Heart left ventricle (tissue), 16 donors: ENCODE measurements around the gene MT1HL1. TPM values are rescaled to one million over a fixed set of nuclear protein-coding genes. Genes with fewer than 3 reads are reported as not detected.

Source experiments
- ATAC-seq, 4 donors: fragments of 200-7000 bp; cut with Tn5 transposase; one replicate each; pipeline ENCODE4 v1.9.1; 2020 to 2022; ENCODE audit warnings: moderate library complexity in 4 of 4, mild to moderate bottlenecking in 3 of 4, moderate number of reproducible peaks in 1 of 4
- DNase-seq, 5 donors: peaks; one replicate each; pipeline ENCODE4 v3.0.0-alpha.2; 2020
- H3K27ac ChIP-seq, 12 donors: fragments of 200-600 bp; sonication (generic) in 4 of 12; one replicate each; pipeline versions ENCODE4 v1.5.0 to v1.8.0; 2016 to 2022; ENCODE audit warnings: mild to moderate bottlenecking in 2 of 12
- H3K27me3 ChIP-seq, 9 donors: fragments of 200-600 bp; sonication (generic) in 2 of 9; one replicate each; pipeline versions ENCODE4 v1.5.1 to v1.8.0; 2016 to 2022; ENCODE audit warnings: mild to moderate bottlenecking in 3 of 9
- H3K36me3 ChIP-seq, 9 donors: fragments of 200-600 bp; sonication (generic) in 2 of 9; one replicate each; pipeline versions ENCODE4 v1.5.0 to v1.8.0; 2018 to 2022; ENCODE audit warnings: mild to moderate bottlenecking in 2 of 9
- H3K4me1 ChIP-seq, 12 donors: fragments of 200-600 bp; sonication (generic) in 4 of 12; one replicate each; pipeline versions ENCODE4 v1.5.0 to v1.8.0; 2016 to 2022; ENCODE audit warnings: mild to moderate bottlenecking in 3 of 12
- H3K4me3 ChIP-seq, 12 donors: fragments of 200-600 bp; sonication (generic) in 4 of 12; one replicate each; pipeline versions ENCODE4 v1.5.0 to v1.8.0; 2017 to 2022; ENCODE audit warnings: mild to moderate bottlenecking in 9 of 12, moderate library complexity in 4 of 12
- H3K9me3 ChIP-seq, 12 donors: fragments of 200-600 bp; sonication (generic) in 4 of 12; one replicate each; pipeline versions ENCODE4 v1.5.0 to v1.8.0; 2016 to 2022; ENCODE audit warnings: mild to moderate bottlenecking in 1 of 12
- POLR2A ChIP-seq, 2 donors: fragments of 450-650 bp; IDR thresholded peaks; one replicate each; pipeline ENCODE4 v1.6.1; 2017; ENCODE audit warnings: antibody characterized with exemption in 2 of 2, mild to moderate bottlenecking in 2 of 2, moderate library complexity in 2 of 2
- WGBS, 4 donors: extraction: QIAGEN DNeasy Blood & Tissue Kit in 2 of 4; methylation state at CpG; one replicate each; pipeline versions ENCODE4 v1.1.5 to v1.1.7; 2013 to 2018; 5-methylcytosine and 5-hydroxymethylcytosine counted together
- intact Hi-C, 10 donors: fragments of 100-400 bp; cut with DNase I; formaldehyde crosslinking; loops; one replicate each; pipeline versions ENCODE4 v1.11.1 to v1.14.2; 2022
- long read RNA-seq, 3 donors: library from polyadenylated mRNA; unstranded; transcript quantifications; one replicate each; pipeline ENCODE4 v2.0.0, GENCODE V29; 2020 to 2021
- polyA plus RNA-seq, 2 donors: library from polyadenylated mRNA; stranded (reverse); fragments of 200-250 nt; gene quantifications; one replicate each; pipeline ENCODE4 v1.2.3, GENCODE V29; 2013
- total RNA-seq, 9 donors: library from RNA; depleted of rRNA in 2 of 9; stranded (reverse); fragments of >200 nt in 2 of 9; fragmentation: NEBNext Ultra II Directional in 3 of 9; extraction: Animal tissue kit (Norgen Biotek cat#: 25700) in 3 of 9; gene quantifications; one replicate each; pipeline versions ENCODE4 v1.1.0 to v1.2.4, GENCODE V29; 2016 to 2023
- TF ChIP-seq, protein P1 (sequence below), 12 donors: fragments of 200-600 bp; sonication (generic) in 4 of 12; IDR thresholded peaks; one replicate each; pipeline versions ENCODE4 v1.5.0 to v1.8.0; 2018 to 2022; ENCODE audit warnings: antibody characterized with exemption in 12 of 12, mild to moderate bottlenecking in 5 of 12
- donor health status: ischemic (EF 13 %, LVEDD 7.1; RV severe dilation, severe dysfunction).
- donor health status: healthy with polysubstance abuse.
- donor health status: DM: no; HTN: yes; CAD: no.
- donor health status: DM: no; HTN: no; CAD: no.
- donor health status: ischemic (EF 25% LVEDD 6.9; RV normal size, moderate dysfunction).
- donor health status: ischemic (EF 25% LVEDD 5.7; RV mildly dilated, moderate dysfunction).
- donor health status: healthy.
- donor health status: DM: yes; HTN: yes; CAD: no.
- donor health status: ischemic (EF 35%, LVEDD 5.7; RV mildly dilated, moderate dysfunction).
- donor health status: nonischemic (EF 11% LVEDD 7.7; RV severe dilation, severe dysfunction).
- donor health status: DM: yes; HTN: yes; CAD: no.
- donor health status: PGD.
- donor health status: ischemic (EF 29% LVEDD 5.4; RV normal size, mild dysfunction).
- donor health status: nonischemic (EF 23%, LVEDD 6.1; RV moderate dilation, normal function).

Gene MT1HL1
- total RNA-seq (not detected), polyA plus RNA-seq (not detected)
- long read RNA-seq, donor 1 = 0 reads
- long read RNA-seq, donor 2 = 0 reads
- long read RNA-seq, donor 3 = 0 reads

DNA sequence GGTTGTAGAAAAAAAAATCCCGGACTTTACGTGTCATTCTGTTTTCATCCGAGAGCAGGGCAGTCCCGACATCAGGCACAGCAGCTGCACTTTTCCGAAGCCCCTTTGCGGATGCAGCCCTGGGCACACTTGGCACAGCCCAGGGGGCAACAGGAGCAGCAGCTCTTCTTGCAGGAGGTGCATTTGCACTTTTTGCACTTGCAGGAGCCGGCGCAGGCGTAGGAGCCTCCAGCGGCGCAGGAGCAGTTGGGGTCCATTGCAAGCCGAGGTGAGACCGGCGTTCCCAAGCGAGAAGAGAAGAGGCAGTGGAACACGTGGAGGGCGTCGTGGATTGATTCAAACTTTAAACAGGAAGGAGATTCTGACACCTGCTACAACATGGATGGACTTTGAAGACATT is at the start of gene MT1HL1:
Gene MT1HL1, minus strand, starts transcription at position 326 of the 400 bp plus-strand sequence. Its CDS starts 69 bp downstream, at position 257.
- TF ChIP-seq, protein P1, sequence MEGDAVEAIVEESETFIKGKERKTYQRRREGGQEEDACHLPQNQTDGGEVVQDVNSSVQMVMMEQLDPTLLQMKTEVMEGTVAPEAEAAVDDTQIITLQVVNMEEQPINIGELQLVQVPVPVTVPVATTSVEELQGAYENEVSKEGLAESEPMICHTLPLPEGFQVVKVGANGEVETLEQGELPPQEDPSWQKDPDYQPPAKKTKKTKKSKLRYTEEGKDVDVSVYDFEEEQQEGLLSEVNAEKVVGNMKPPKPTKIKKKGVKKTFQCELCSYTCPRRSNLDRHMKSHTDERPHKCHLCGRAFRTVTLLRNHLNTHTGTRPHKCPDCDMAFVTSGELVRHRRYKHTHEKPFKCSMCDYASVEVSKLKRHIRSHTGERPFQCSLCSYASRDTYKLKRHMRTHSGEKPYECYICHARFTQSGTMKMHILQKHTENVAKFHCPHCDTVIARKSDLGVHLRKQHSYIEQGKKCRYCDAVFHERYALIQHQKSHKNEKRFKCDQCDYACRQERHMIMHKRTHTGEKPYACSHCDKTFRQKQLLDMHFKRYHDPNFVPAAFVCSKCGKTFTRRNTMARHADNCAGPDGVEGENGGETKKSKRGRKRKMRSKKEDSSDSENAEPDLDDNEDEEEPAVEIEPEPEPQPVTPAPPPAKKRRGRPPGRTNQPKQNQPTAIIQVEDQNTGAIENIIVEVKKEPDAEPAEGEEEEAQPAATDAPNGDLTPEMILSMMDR (IDR thresholded peaks at IDR 0.05) = no peak
- TF ChIP-seq POLR2A (IDR thresholded peaks at IDR 0.05) = no peak
- no peaks in the 10 kb centered on the region for H3K27me3 ChIP-seq
- H3K4me1 ChIP-seq = peaks cover 0 to 36% (median 5%) of the 10 kb centered on the region in 12 donors
- H3K4me3 ChIP-seq = no peak within 1 kb of the TSS
- DNase-seq (no peak), ATAC-seq (no peak)
- H3K27ac ChIP-seq = peak within 1 kb of the TSS in 2 of 12 donors; percentile 50 to 93
- intact Hi-C loops = no loop called here
- peaks cover 0 to 2% (median 0%) of the 10 kb centered on the region in 9 donors for H3K36me3 ChIP-seq
- WGBS, 4 donors = 89 to 92% (median 92%) methylated on average over 18 of the region's 18 CpGs
- no peaks in the 10 kb centered on the region for H3K9me3 ChIP-seq

DNA sequence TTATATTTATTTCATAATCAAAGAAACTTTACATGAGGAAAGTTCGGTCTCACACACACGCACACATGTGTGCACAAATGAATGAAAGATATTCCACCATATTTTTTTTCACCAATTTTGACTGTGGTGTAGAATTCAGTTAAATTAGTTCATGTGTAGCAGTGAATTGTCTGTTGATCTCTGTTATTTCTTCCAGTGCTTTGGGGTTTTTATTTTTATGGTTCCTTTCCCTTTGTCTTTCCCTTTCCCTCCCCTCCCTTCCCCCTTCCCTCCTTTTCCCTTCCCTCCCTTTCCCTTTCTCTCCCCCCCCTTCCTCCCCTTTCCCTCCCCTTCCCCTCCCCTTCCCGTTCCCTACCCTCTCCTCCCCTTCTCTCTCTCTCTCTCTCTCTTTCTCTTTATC is 46.7 kb upstream of the MT1HL1 start:
- Histone ChIP-seq H3K27me3 (peaks cover 0 to 7% (median 0%) of the 10 kb centered on the region in 9 donors), H3K9me3 (no peaks in the 10 kb centered on the region), H3K4me1 (peaks cover 0 to 56% (median 13%) of the 10 kb centered on the region in 12 donors), H3K36me3 (peaks cover 0 to 7% (median 0%) of the 10 kb centered on the region in 9 donors), H3K4me3 (peak overlapping the region in 1 of 12 donors; percentile 3), H3K27ac (peak overlapping the region in 3 of 12 donors; percentile 46 to 99 (median 95))
- intact Hi-C loops = loop anchor here in 1 of 10 donors (5.0 kb wide), 1 partner anchor 56 kb away; no protein-coding TSS in a partner anchor
- 43 to 52% (median 45%) methylated on average over 3 of the region's 3 CpGs for WGBS, 4 donors
- no peak for ATAC-seq
- no peak for TF ChIP-seq POLR2A (IDR thresholded peaks at IDR 0.05)
- TF ChIP-seq, protein P1 (IDR thresholded peaks at IDR 0.05) = no peak
- DNase-seq = no peak

DNA sequence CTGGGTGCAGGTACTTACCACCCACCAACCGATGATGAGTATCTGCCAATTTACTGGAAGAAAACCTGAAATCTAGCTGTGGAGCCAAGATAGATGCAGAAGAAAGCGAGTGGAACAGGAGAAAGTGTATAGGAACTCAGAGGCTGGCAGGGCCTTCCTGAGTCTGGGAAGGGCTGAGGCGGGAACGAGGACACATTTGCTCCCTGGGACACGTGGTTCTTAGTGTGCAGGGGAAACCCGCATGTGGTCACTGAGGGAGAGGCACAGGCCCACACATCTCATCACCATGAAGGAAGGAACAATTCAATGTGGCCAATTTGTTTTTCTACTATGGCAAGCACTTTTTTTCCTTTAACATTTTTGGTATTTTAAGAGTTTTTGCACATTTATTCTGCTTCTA is 45.9 kb upstream of the MT1HL1 start:
- H3K36me3 ChIP-seq = peaks cover 0 to 7% (median 0%) of the 10 kb centered on the region in 9 donors
- H3K9me3 ChIP-seq = no peaks in the 10 kb centered on the region
- DNase-seq (no peak), ATAC-seq (peak; percentile 49 to 57 (median 53))
- peak overlapping the region in 10 of 12 donors; percentile 4 to 99 (median 95) for H3K27ac ChIP-seq
- peak overlapping the region in 6 of 12 donors; percentile 0 to 85 (median 76) for H3K4me3 ChIP-seq
- 49 to 57% (median 52%) methylated on average over 6 of the region's 6 CpGs for WGBS, 4 donors
- peaks cover 0 to 10% (median 0%) of the 10 kb centered on the region in 9 donors for H3K27me3 ChIP-seq
- intact Hi-C loops = loop anchor here in 1 of 10 donors (5.0 kb wide), 1 partner anchor 57 kb away; no protein-coding TSS in a partner anchor
- peaks cover 0 to 52% (median 13%) of the 10 kb centered on the region in 12 donors for H3K4me1 ChIP-seq
- TF ChIP-seq, protein P1 (IDR thresholded peaks at IDR 0.05) = no peak
- TF ChIP-seq POLR2A (IDR thresholded peaks at IDR 0.05) = no peak

DNA sequence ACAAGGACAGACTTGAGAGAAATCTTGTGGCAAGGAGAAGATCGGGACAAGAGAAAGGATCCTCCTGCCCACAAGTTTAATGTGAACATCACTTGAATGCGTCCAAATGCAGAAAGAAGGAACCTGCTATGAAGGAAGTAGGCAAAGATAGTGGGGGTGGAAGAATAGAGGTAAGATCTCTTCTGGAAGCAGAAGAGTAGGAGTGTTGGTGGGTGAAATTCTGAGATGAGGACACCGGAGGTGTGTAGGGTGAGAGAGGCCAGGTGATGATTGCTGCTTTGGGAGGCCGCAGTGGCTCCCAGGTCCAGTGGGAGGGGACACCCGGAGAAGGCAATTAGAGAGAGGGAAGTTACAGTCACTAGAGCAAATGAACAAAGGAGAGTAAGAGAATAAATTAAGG is 44.6 kb upstream of the MT1HL1 start:
- no peak for ATAC-seq
- no peak for DNase-seq
- peak overlapping the region in 10 of 12 donors; percentile 2 to 85 (median 72) for H3K4me3 ChIP-seq
- H3K27me3 ChIP-seq = peaks cover 0 to 23% (median 0%) of the 10 kb centered on the region in 9 donors
- WGBS, 4 donors = 45 to 62% (median 49%) methylated on average over 5 of the region's 5 CpGs
- peaks cover 0 to 7% (median 0%) of the 10 kb centered on the region in 9 donors for H3K36me3 ChIP-seq
- peaks cover 0 to 41% (median 7%) of the 10 kb centered on the region in 12 donors for H3K4me1 ChIP-seq
- peak overlapping the region in 10 of 12 donors; percentile 28 to 99 (median 95) for H3K27ac ChIP-seq
- H3K9me3 ChIP-seq = no peaks in the 10 kb centered on the region
- TF ChIP-seq, protein P1 (IDR thresholded peaks at IDR 0.05) = no peak
- intact Hi-C loops = loop anchor here in 4 of 10 donors (10.0 kb wide), 4 partner anchors 54 to 336 kb away; no protein-coding TSS in a partner anchor
